Astrocyte of the hippocampus (primary cell): ENCODE results near the gene MARCHF9.

Source experiments
- DNase-seq: peaks from one replicate; pipeline ENCODE4 v3.0.0; 2011; ENCODE audit warnings: low read depth, low spot score

The MARCHF9 gene

DNA sequence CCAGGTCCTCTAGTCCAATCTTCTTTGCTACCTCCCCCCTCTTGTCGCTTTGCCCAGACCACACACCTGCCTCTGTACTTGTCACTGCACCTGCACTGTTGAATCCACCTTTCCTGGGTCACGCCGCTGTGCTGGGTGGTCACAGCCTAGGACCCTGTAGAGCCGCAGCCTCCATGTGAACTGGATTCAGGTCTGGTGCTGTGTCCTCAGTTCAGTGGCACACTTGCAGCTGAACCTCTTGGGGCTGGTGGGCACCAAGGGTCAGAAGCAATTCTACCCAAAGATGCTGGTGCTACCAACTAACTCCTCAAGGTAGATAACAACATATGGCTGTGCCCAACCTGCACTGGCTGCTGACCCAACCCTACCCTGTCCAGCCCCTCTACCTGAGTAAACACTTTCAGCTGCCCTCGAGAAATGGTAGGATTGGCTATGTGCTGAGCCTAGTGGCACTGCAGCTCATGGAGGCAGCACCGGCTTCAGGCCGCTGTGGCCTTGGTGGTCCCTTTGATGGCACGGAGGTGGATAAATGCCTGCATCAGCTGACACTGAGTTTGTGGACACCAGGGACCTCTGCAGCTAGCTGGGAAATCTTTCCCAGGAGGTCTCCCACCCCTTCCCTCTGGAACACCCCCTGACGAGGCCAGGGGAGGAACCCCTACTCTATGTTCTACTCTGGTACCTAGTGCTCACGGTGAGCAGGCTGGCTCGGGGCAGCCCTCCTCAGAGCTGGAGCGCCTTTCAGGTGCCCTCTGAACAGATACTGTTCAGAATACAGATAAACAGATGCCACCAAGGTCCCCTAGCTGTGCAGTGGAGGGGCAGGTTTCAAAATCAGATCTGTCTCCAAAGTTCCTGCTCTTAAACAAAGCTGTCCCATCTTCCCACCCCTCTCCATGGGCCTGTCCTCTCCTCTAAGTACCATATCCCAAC is 30.6 kb upstream of the MARCHF9 start:
- DNase-seq: no peak

- DNase-seq: no peak
Observed at GRCh38 chr12:57724936-57725740, 29.8 kb upstream of the MARCHF9 start.

DNA sequence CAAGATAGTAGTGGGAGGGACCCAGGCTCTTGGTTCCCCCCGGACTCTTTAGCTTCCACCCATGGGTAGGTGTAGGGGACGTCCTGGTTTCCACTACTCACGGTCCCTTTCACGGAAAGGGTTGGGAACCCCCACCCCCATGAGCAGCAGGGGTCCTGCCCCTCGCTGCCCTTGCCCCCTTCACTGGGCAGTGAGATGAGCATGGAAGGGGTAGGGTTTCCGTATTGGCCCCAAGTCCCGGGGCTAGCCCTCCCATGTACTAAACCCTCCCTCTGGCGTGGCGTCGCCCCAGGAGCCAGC is 29.1 kb upstream of the MARCHF9 start:
- no peak for DNase-seq

GRCh38 chr12:57726151-57726883 is 28.6 kb upstream of the MARCHF9 start:
- peak; percentile 88 for DNase-seq

DNA sequence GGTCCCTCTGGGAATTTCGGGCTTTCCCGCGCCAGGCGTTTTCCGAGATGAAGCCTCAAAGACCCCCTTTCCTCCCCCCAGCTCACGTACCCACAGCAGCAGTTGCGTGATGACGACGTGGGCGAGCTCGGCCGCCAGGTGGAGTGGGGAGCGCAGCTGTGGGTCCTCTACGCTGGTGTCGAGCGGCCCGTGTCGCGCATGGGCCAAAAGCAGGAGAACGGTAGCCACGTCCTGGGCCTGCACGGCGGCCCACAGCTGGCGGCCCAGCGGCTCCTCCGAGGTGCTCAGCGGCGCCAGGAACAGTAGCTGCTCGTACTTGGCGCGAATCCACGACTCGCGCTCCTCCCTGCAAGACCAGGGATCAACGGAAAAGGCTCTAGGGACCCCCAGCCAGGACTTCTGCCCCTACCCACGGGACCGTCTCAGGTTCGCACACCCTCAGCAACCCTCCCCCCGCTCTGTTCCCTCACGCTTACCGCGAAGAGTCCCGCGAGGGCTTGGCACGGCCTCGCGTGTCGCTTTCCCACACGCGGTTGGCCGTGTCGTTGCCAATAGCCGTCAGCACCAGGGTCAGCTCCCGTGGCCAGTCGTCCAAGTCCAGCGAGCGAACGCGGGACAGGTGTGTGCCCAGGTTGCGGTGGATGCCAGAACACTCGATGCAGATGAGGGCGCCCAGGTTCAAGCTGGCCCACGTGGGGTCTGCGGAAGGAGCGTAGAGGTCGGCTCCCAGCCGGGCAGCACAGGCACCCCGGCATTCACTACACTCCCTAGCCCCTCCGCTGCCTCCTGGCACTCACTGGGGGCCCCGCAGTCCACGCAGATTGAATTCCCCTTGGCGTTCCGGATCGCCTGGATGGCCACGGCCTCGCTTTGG is 27.8 kb upstream of the MARCHF9 start:
- peak; percentile 55 for DNase-seq

- peak; percentile 28 for DNase-seq
Observed at GRCh38 chr12:57727758-57728395, 27.0 kb upstream of the MARCHF9 start.

DNA sequence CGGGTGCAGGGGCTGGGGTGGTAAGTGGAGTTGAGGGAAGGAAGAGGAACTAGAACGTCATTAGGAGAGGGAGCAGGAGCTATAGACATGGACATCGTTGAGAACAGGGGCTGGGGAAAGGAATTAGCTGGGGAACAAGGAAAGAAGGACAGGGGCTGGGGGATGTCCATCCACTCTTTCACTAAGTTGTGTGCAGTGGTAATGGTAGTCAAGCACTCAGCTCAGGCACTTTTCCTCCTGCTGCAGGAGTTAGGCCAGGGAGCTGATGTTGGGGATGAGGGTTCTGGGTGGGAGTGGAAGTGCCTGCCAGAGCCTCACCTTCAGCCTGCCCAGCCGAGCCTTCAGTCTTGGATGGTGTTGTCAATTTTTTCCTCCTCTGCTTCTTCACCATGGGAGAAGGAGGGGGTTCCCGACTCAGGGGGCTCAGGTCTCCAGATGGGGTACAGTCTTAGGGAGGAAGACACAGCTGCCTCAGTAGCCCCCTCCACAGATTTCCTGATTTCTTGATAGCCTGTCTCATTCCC is 25.5 kb upstream of the MARCHF9 start:
- DNase-seq: no peak

GRCh38 chr12:57730336-57731067 is 24.4 kb upstream of the MARCHF9 start:
- no peak for DNase-seq

DNA sequence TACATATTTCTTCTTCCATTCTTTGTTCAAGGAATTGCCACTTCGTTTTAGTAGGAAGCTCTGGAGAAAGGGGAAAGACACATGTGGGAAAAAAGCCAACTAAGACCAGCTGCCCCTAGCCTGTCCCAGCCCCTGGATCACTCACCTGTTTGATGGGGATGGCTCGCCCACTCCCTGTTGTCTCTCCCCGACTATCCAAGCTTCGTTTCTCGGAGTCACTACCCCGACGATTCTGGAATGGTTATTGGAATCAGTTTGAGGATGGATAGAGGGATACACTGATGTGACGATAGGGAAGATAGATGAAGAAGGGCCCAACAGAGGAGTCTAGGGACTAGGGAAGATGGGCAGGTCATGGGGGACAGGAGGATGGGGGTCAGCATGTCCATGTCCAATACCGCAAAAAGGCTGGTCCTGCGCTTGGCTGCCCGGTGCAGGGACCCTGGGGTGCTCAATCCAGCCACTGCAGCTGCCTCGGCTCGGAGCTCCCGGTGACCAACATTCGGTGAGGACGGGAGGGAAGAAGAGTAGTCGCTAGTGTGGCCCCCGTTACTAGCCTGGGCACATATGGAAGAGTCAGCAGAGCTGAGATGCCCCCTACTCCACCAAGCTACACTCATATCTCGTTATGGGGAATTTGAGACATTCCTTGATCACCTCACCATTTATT is 23.4 kb upstream of the MARCHF9 start:
- no peak for DNase-seq

DNA sequence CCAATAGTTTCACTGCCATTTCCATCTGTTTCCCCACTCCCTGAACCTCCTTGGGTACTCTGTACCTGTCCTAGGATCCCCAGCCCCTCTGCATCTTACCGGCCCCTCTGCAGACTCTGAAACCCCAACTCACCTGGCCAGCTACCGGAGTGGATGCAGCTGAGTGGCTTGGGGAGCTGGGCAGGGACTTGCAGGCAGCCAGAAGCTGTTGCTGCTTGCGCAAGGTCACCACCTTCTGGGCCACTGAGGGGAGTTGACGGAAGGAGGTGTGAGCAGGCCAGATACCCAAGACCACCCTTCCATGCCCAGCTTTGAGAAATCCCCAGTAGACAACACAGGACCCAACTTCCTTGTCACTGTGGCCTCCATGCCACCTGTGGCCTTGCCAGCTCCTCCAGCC is 22.6 kb upstream of the MARCHF9 start:
- no peak for DNase-seq

DNA sequence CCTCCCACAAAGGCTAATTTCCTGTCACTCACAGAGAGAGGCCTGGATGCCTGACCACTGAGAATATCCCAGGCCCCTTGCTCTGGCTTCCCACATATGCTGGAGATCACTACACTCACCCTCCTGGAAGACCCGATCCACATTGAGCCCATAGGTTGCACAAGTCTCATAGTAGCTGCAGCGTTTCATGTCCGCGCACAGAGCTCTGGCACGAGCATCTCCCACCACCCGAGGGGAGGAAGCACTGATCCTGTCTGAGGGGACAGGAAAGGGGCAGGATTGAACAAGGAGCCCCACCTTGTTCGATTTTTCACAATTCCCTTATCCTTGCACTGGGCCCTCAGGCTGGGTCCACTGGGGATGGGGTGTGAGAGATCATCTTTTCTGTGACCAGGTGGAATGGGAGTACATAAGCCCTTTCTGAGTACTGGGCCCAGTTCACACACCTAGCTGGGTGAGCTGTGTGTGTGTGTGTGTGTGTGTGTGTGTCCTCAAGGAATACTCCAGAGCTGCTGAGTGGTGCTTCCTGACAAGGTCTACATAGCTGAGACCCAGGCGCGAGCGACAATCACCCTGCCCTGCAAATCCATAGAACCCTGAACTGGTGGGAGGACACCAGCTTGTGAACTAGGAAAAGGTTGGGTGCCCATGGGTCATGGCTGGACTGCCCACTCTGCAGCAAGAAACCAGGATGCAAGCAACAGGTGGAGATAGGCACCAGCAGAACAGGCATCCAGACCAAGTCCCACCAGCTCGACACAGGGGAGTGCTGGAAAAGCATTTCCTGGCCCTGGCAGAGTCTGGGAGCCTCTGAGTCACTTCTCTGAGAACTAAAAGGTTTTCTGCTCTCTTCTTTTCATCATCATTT is 21.9 kb upstream of the MARCHF9 start:
- no peak for DNase-seq

DNA sequence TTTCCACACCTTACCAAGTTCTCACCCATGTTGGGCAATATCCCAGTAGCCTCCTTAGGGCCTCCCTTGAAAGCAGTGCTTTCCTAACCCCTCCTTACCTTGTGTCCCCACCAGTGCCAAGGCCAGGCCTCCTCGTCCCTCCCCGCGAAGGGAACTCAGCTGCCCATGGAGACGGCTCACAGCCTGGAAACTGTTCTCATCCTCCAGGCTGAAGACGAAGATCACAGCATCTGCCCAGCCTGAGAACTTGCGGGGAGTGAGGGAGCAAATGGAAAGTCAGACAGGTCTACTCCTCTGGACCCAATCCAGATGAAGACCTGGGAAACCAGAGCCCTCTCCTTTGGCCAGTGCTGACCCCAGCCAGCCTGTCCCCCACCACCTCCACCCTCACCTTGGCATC is 21.0 kb upstream of the MARCHF9 start:
- no peak for DNase-seq

DNA sequence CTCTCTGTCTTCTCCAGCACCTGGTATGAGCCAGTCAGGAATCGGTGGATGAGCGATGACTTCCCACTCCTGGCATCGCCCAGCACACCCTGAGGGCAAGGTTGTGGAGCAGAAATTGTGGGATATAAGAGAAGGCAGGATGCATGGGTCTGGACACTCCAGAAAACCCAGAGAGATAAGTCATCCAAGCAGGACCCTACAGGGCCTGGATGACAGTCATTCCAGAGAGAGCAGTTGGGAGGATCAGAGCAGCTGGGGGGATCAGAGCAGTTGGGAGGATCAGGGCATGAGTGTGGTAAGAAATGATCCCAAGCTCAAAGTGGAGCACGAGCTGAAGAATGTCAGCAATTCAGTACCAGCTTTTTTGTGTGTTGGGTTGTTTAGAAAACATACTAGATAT is 20.3 kb upstream of the MARCHF9 start:
- no peak for DNase-seq

GRCh38 chr12:57735198-57735855 is 19.6 kb upstream of the MARCHF9 start:
- peak; percentile 11 for DNase-seq

GRCh38 chr12:57735952-57736740 is 18.8 kb upstream of the MARCHF9 start:
- DNase-seq: peak; percentile 50

DNA sequence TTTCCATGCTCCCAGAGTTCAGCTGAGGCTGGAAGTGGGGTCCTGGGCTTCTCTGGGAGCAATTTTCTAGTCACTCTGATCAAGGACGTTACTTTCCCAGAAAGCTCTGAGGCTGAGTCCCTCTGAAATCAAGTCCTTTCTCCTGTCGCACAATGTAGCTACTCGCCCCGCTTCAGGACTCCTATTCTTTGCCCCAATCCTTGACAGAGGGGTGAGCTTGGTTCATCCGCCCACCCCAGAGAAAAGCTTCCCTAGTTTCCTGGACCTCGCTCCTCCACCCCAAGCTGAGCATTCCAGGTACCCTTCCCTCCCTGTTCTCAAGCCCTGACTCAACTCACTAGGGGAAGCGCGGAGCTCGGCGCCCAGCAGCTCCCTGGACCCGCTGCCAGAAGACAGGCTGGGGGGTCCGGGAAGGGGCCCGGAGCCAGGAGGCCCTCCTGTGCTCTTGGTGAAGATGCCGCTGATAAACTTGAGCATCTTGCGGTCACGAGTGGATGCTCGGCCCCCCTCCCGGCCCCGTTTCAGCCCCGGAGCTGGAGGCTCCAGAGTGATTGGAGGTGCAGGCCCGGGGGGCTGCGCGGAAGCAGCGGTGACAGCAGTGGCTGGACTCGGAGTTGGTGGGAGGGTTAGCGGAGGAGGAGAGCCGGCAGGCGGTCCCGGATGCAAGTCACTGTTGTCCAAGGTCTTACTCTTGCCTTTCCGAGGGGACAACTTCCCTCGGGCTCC is 18.0 kb upstream of the MARCHF9 start:
- DNase-seq: peak; percentile 8
